GM18517 (cell line): ENCODE results near the gene GALNT9.

ENCODE experiments used
- ATAC-seq: cut with Tn5 transposase; IDR thresholded peaks from one replicate; pipeline ENCODE4 v1.9.1; 2021; ENCODE audit warnings: mild to moderate bottlenecking, moderate library complexity; ENCODE audit not compliant: unreplicated experiment

GALNT9 gene

GRCh38 chr12:132344601-132345000 is 15.2 kb upstream of the GALNT9 start:
- no peak for ATAC-seq

- ATAC-seq = no peak
These were observed 14.8 kb upstream of the GALNT9 start for GRCh38 chr12:132344181-132344580.

GRCh38 chr12:132343294-132344004 is 14.1 kb upstream of the GALNT9 start:
- ATAC-seq = no peak

- ATAC-seq = no peak
These were observed 13.2 kb upstream of the GALNT9 start for GRCh38 chr12:132342251-132343227.

- no peak for ATAC-seq
These were observed 12.1 kb upstream of the GALNT9 start for GRCh38 chr12:132341318-132342050.

GRCh38 chr12:132340266-132341035 is 11.1 kb upstream of the GALNT9 start:
- ATAC-seq = no peak

GRCh38 chr12:132339856-132340255 is 10.5 kb upstream of the GALNT9 start:
- ATAC-seq = no peak

- no peak for ATAC-seq
These were observed 9.4 kb upstream of the GALNT9 start for GRCh38 chr12:132338781-132339180.

- ATAC-seq = no peak
These were observed 8.9 kb upstream of the GALNT9 start for GRCh38 chr12:132338311-132338710.

- no peak for ATAC-seq
These were observed 8.2 kb upstream of the GALNT9 start for GRCh38 chr12:132337557-132337956.

GRCh38 chr12:132336451-132337413 is 7.3 kb upstream of the GALNT9 start:
- no peak for ATAC-seq

- no peak for ATAC-seq
These were observed 5.9 kb upstream of the GALNT9 start for GRCh38 chr12:132335179-132335756.

- ATAC-seq = no peak
These were observed 4.4 kb upstream of the GALNT9 start for GRCh38 chr12:132333766-132334165.

- no peak for ATAC-seq
These were observed 3.9 kb upstream of the GALNT9 start for GRCh38 chr12:132333273-132333672.

- ATAC-seq = no peak
These were observed 1.1 kb upstream of the GALNT9 start for GRCh38 chr12:132330549-132330881.

- ATAC-seq = no peak
These were observed 545 bp upstream of the GALNT9 start for GRCh38 chr12:132329720-132330548.

- ATAC-seq = no peak
These were observed 933 bp downstream of the GALNT9 start for GRCh38 chr12:132328282-132329029.
